ENCODE measurements around the gene LPAR3. TPM values are rescaled to one million over a fixed set of nuclear protein-coding genes. Genes with fewer than 3 reads are reported as not detected.

Gene LPAR3
- total RNA-seq, 4 donors from 2014 or later = 13.0 to 19.0 (median 14.5) TPM

- no peak for DNase-seq (ENCODE audit: low spot score in 2 of 2)
- 76 to 79% methylated on average over 3 of the region's 3 CpGs for WGBS, 2 donors
- no peak for TF ChIP-seq CTCF (IDR thresholded peaks at IDR 0.05)
- no peak for TF ChIP-seq POLR2A (IDR thresholded peaks at IDR 0.05)
- intact Hi-C loops (cut with DNase I; ENCODE audit: low total_unique reads) = no loop called here
- no peak overlapping the region for H3K4me3 ChIP-seq (ENCODE audit: low read depth, poor library complexity, severe bottlenecking)
These were observed 104.0 kb downstream of the LPAR3 start for GRCh38 chr1:84789014-84789413.

DNA sequence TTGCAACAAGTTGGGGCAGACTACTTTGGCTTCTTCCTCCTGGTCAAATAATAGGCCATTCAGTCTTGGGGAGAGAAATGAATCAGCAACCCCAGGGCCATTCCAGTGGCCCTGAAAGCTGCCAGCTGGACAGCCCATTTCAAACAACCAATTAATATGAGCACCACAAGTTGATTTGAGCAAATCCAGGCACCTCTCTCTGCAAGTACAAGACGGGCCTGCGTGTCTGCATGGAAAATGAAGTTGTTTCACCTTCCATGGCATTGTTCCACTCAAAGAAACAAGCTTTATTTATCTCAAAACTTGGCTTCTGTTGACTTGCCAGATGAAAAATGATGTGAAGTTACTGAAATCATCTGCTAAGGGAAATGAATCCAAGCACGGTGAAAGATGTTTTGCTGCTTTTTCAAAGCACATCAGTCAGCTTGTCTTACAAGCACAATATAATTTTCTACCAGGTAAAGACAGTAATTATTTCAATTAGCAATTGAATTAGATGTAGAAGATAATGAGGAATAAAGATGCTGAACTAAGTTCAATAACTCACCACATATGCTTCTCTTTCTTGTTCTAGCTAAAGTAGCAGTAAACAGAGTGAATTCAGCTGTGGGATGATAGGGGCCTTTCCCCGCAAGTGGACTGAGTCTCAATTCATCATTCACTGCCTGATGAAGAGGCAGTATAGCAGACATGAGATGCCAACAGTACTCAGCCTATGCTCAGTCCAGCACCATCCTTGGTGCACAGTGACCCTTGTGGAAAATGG, 107.6 kb downstream of the LPAR3 start:
- TF ChIP-seq CTCF (IDR thresholded peaks at IDR 0.05) (no peak), POLR2A (IDR thresholded peaks at IDR 0.05) (no peak)
- no peak overlapping the region for H3K4me3 ChIP-seq (ENCODE audit: low read depth, poor library complexity, severe bottlenecking)
- no peak for DNase-seq (ENCODE audit: low spot score in 2 of 2)
- intact Hi-C loops (cut with DNase I; ENCODE audit: low total_unique reads) = no loop called here
- WGBS, 2 donors = 60 to 74% methylated on average over 4 of the region's 4 CpGs

- WGBS, 2 donors = 77 to 78% methylated on average over 6 of the region's 6 CpGs
- intact Hi-C loops (cut with DNase I; ENCODE audit: low total_unique reads) = no loop called here
- TF ChIP-seq CTCF (IDR thresholded peaks at IDR 0.05) (no peak), POLR2A (IDR thresholded peaks at IDR 0.05) (no peak)
- DNase-seq (ENCODE audit: low spot score in 2 of 2) = no peak
- H3K4me3 ChIP-seq (ENCODE audit: low read depth, poor library complexity, severe bottlenecking) = no peak overlapping the region
These were observed 110.1 kb downstream of the LPAR3 start for GRCh38 chr1:84782881-84783280.

DNA sequence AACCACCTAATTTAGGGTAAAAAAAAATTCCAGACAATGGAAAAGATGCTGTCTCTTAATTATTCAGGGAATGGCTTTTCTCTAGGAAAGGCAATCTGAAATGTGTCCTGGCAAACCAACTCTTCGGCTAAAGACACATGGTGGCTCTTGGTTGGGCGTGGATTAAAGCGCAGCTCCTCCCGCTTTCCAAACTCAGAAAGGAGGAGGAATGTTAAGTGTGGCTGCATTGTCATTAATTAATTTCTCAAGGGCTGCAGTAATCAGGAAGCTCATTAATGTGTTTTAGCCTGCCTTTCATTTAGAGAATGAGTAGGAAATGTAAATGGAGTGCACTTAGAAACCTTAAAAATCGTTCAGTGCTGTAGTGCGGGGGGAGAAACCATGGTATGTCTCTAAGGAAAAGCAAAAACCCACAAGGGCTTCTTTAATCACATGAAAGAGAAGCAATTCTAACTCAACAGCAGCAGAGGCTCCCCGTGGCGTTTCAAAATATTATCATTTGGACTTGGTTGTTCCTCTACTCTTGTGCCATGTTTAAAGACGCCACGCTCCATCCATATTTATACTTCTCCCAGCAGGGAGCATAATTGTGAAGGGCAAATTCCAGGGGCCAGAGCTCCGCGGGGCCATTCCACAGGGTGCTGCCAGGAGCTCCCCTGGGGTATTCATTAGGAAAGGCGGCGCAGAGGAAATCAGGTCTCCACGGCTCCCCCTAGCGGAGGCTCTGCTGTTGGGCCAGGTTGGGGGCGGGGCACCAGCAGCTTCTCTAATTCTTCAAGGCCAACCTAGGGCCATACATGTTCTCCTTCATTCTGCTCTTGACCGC, 110.8 kb downstream of the LPAR3 start:
- TF ChIP-seq POLR2A (IDR thresholded peaks at IDR 0.05) = no peak
- no peak for TF ChIP-seq CTCF (IDR thresholded peaks at IDR 0.05)
- 56 to 66% methylated on average over 18 of the region's 18 CpGs for WGBS, 2 donors
- intact Hi-C loops (cut with DNase I; ENCODE audit: low total_unique reads) = no loop called here
- DNase-seq (ENCODE audit: low spot score in 2 of 2) = no peak
- H3K4me3 ChIP-seq (ENCODE audit: low read depth, poor library complexity, severe bottlenecking) = no peak overlapping the region

DNA sequence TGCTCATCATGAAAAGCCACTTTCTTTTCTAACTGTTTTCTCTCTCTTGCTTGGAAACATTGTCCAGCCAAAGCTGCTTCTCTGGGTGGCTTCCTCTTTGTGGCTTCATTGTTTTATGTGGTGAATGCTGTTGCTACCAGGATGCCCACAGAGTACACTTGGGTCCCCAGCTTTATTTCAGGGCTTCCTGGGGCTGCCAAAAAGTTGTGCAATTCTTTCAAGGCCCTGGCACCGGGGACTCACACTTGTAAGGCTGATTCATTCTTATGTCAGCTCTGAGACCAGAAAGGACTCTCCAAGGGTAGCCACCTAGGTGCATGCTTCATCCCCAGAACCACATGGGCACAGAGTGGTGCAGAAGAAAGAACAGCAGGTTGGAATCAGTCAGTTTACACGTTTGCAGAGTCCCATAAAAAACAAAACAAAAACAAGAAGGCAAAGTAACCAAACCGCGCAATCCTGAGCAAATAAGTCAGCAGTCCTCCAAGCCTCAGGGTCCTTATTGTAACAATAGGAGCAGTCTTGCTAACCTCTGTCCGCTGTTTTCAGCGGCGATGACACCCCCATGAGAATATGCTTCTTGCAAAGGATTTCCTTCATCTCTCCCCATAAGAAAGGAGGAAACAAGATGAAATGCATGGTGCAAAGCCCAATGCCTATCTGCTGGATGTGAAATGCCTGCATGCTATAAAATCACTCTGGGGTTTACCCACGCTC, 112.8 kb downstream of the LPAR3 start:
- WGBS, 2 donors = 65 to 70% methylated on average over 8 of the region's 8 CpGs
- DNase-seq (ENCODE audit: low spot score in 2 of 2) = no peak
- no peak for TF ChIP-seq POLR2A (IDR thresholded peaks at IDR 0.05)
- no peak for TF ChIP-seq CTCF (IDR thresholded peaks at IDR 0.05)
- intact Hi-C loops (cut with DNase I; ENCODE audit: low total_unique reads) = no loop called here
- H3K4me3 ChIP-seq (ENCODE audit: low read depth, poor library complexity, severe bottlenecking) = no peak overlapping the region
